GM12892 (cell line): ENCODE data around the gene JAZF1.

Experiments used
- POLR2A ChIP-seq: IDR thresholded peaks from 2 replicates; pipeline ENCODE4 v1.6.1; 2011; ENCODE audit warnings: low read depth, low read length, control low read depth
- POLR2AphosphoS5 ChIP-seq: IDR thresholded peaks from 2 replicates; pipeline ENCODE4 v1.6.1; 2011; ENCODE audit warnings: low read depth, low read length, control low read depth

DNA sequence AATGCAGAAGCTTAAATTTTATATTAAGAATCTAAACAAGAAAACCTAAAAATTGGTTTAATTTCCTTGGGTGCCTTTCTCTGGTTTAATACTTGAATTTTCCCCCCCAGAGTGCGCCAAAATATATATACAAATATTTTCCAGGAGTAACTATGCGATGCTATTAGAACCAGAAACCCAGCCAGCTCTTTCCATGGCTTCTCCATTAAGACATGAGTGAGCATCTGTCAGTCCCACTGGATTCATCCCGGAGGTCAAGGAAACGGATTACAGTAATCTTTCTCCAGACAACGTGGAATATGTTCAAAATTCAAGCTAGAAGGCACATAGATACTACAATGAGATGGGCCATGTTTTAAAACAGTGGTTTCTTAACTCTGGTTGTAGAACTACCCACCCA lies 291.9 kb downstream of the JAZF1 start:
- no peak for TF ChIP-seq POLR2A
- no peak for TF ChIP-seq POLR2AphosphoS5
